ENCODE data around the gene CAGE1. TPM values are rescaled to one million over a fixed set of nuclear protein-coding genes. Genes with fewer than 3 reads are reported as not detected.

Gene CAGE1
- total and polyA plus RNA-seq, 9 donors: not detected

GRCh38 chr6:7426447-7427169 is 37.1 kb upstream of the CAGE1 start:
- H3K27ac ChIP-seq: no peak overlapping the region
- intact Hi-C loops (cut with DNase I): no loop called here
- H3K9me3 ChIP-seq: no peaks in the 10 kb centered on the region
- H3K27me3 ChIP-seq: no peaks in the 10 kb centered on the region
- no peaks in the 10 kb centered on the region for H3K4me1 ChIP-seq (ENCODE audit: insufficient read depth)
- no peak for DNase-seq
- no peak overlapping the region for H3K4me3 ChIP-seq
- 75 to 80% (median 75%) methylated on average over 16 of the region's 16 CpGs for WGBS, 3 donors
- no peaks in the 10 kb centered on the region for H3K36me3 ChIP-seq
- TF ChIP-seq EP300 (IDR thresholded peaks at IDR 0.05) (no peak), POLR2A (IDR thresholded peaks at IDR 0.05) (no peak)
- TF ChIP-seq, protein P1, sequence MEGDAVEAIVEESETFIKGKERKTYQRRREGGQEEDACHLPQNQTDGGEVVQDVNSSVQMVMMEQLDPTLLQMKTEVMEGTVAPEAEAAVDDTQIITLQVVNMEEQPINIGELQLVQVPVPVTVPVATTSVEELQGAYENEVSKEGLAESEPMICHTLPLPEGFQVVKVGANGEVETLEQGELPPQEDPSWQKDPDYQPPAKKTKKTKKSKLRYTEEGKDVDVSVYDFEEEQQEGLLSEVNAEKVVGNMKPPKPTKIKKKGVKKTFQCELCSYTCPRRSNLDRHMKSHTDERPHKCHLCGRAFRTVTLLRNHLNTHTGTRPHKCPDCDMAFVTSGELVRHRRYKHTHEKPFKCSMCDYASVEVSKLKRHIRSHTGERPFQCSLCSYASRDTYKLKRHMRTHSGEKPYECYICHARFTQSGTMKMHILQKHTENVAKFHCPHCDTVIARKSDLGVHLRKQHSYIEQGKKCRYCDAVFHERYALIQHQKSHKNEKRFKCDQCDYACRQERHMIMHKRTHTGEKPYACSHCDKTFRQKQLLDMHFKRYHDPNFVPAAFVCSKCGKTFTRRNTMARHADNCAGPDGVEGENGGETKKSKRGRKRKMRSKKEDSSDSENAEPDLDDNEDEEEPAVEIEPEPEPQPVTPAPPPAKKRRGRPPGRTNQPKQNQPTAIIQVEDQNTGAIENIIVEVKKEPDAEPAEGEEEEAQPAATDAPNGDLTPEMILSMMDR (IDR thresholded peaks at IDR 0.05): no peak

GRCh38 chr6:7425808-7426190 is 36.3 kb upstream of the CAGE1 start:
- Histone ChIP-seq H3K36me3 (no peaks in the 10 kb centered on the region), H3K27me3 (no peaks in the 10 kb centered on the region), H3K9me3 (no peaks in the 10 kb centered on the region), H3K4me1 (ENCODE audit: insufficient read depth) (no peaks in the 10 kb centered on the region), H3K27ac (no peak overlapping the region), H3K4me3 (no peak overlapping the region)
- 96 to 97% (median 97%) methylated on average over 28 to 39 of the region's 39 CpGs for WGBS, 3 donors
- TF ChIP-seq POLR2A (IDR thresholded peaks at IDR 0.05): no peak
- TF ChIP-seq, protein P1 (IDR thresholded peaks at IDR 0.05): no peak
- TF ChIP-seq EP300 (IDR thresholded peaks at IDR 0.05): no peak
- DNase-seq: no peak
- intact Hi-C loops (cut with DNase I): no loop called here

GRCh38 chr6:7424967-7425807 is 35.6 kb upstream of the CAGE1 start:
- TF ChIP-seq, protein P1 (IDR thresholded peaks at IDR 0.05): no peak
- TF ChIP-seq EP300 (IDR thresholded peaks at IDR 0.05) (no peak), POLR2A (IDR thresholded peaks at IDR 0.05) (no peak)
- Histone ChIP-seq H3K36me3 (no peaks in the 10 kb centered on the region), H3K9me3 (no peaks in the 10 kb centered on the region), H3K27ac (no peak overlapping the region), H3K27me3 (no peaks in the 10 kb centered on the region), H3K4me1 (ENCODE audit: insufficient read depth) (no peaks in the 10 kb centered on the region), H3K4me3 (no peak overlapping the region)
- DNase-seq: no peak
- intact Hi-C loops (cut with DNase I): no loop called here
- 79 to 85% (median 79%) methylated on average over 25 of the region's 25 CpGs for WGBS, 3 donors

- Histone ChIP-seq H3K36me3 (no peaks in the 10 kb centered on the region), H3K27me3 (no peaks in the 10 kb centered on the region), H3K4me3 (no peak overlapping the region), H3K4me1 (ENCODE audit: insufficient read depth) (no peaks in the 10 kb centered on the region), H3K9me3 (no peaks in the 10 kb centered on the region), H3K27ac (no peak overlapping the region)
- DNase-seq: no peak
- TF ChIP-seq EP300 (IDR thresholded peaks at IDR 0.05) (no peak), POLR2A (IDR thresholded peaks at IDR 0.05) (no peak)
- TF ChIP-seq, protein P1 (IDR thresholded peaks at IDR 0.05): no peak
- intact Hi-C loops (cut with DNase I): no loop called here
- WGBS, 3 donors: 88 to 90% (median 90%) methylated on average over 5 of the region's 5 CpGs
Observed at GRCh38 chr6:7424058-7424457, 34.5 kb upstream of the CAGE1 start.

All from ovary (tissue), 9 donors.